Activated T-helper 9 cell treated with anti-CD3 and anti-CD28 coated beads, Interleukin-2, amount 50 U/mL, for 16 hours (primary cell): Measurements from ENCODE around the gene TMC6.
A peak's percentile ranks its signal among the peaks of the same experiment; 100 is the strongest.
"Not testable (repeated sequence)": the region's sequence is repeated elsewhere in the genome, so short reads cannot be mapped to it uniquely, and the experiment has no call there.

Experiments used
- DNase-seq: peaks from one replicate; pipeline ENCODE4 v3.0.0-alpha.2; 2020; ENCODE audit warnings: low read depth

Gene TMC6, protein sequence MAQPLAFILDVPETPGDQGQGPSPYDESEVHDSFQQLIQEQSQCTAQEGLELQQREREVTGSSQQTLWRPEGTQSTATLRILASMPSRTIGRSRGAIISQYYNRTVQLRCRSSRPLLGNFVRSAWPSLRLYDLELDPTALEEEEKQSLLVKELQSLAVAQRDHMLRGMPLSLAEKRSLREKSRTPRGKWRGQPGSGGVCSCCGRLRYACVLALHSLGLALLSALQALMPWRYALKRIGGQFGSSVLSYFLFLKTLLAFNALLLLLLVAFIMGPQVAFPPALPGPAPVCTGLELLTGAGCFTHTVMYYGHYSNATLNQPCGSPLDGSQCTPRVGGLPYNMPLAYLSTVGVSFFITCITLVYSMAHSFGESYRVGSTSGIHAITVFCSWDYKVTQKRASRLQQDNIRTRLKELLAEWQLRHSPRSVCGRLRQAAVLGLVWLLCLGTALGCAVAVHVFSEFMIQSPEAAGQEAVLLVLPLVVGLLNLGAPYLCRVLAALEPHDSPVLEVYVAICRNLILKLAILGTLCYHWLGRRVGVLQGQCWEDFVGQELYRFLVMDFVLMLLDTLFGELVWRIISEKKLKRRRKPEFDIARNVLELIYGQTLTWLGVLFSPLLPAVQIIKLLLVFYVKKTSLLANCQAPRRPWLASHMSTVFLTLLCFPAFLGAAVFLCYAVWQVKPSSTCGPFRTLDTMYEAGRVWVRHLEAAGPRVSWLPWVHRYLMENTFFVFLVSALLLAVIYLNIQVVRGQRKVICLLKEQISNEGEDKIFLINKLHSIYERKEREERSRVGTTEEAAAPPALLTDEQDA

DNA sequence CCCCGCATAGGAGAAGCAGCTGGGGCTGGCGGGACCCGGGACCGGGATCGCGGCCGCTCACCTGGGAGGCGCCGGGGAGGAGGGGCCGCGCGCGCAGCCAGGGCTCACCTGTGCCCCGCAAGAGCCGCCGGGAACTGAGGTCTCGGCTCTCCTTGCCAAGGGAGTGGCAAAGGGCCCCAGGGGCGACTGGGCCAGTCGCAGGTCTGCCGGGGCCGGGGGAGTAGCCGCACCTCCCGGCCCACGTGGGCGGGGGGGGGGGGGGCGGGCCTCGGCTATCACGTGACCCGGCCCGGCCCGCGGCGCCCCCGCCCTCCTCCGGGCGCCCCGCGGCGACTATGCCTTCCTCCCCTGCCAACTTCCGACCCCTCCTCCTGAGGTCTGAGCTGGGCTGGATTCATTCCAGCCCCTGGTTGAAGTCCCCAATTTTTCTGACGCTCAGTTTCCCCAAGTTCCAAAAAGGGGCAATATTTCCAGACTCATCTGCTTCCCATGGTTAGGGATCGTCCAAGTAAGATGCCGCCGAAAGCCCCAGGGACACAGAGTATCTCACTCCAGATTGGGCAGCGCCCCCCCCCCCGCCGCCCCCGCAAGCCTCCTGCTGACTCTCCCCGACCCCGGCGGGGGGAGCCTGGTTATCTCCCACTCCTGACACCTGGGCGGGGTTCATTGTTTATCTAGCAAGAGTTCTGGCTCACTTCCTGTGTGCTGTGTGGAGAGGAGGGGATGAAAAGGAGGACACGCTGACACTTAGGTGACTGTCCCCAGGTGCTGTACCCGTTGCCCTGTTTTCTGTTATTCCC, at the start of gene TMC6:
TMC6 (minus strand) TSS at position 205 of the 800 bp plus-strand sequence. CDS start 1,923 bp downstream, outside the sequence.
- peak; percentile 55 for DNase-seq

DNA sequence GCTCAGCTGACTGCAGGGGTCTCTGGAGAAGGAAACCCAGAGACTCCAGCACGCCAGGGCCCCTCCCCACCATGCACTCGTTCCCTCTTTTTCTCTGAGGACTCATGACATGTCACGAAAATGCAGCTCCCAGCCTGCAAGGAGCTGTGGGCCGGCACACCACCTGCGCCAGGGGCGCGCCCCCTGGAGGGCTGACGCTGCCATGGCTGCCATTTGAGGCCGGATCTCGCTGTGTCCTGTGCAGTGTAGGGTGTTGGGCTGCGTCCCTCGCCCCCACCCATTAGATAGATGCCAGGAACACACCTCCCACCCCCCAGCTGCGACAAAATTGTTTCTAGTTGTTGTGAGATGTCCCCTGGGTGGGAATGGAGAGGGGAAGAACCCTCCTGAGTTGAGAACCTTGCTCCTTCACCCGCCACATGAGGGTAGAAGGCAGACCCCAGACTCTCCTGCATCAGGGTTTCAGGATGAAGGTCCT, 48.0 kb upstream of the TMC6 start:
- DNase-seq = peak; percentile 67

DNA sequence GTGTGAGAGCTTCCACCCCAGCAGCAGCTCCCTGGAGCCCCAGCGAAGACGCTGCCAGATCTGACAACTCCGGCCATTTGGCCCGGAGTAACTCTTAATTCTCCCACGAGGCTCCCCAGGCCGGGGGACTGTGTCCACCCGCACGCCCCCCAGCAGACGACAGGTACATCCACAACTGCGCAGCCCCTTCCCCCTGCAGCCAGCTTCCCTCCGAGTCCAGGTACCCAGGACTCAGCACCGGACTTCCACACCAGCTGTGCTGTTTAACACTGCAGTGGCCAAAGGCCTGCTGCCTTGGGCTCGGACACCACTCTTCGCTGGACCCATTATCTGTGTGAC, 47.1 kb upstream of the TMC6 start:
- no peak for DNase-seq

DNA sequence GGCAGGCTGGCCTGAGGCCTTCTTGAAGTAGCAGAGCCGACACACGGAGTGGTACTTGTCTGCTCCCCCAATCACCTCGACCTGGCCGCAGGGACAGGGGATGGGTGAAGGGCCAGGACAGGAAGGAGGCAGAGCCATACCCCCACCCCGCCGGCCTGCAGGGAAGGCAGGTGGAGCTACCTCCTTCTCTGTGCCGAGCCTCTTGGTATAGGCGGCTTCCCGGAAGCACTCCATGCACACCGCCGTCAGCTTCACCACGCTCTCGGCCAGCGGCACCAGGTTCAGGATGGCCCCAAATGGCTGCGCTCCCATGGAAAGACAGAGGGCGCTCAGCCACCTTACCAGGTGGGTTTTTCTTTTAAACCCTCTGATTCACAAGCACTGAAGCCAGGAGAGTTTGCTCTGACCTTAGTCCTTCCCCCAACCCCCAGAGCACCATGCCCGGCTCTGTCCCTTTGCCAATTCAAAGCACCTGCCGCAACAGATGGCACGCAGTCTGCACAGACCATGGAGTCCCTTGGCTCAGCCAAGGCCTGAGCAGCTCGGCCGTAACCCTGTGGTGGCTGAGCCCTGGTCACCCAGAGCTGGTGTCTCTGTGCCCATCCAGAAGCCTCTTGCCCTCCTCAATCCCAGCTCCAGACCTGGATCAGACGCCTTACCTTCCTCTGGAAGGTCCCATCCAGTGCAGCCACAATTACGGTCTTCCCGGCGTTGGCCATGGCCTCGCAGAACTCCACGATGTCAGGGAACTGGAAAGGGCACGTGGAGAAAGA, 46.5 kb upstream of the TMC6 start:
- no peak for DNase-seq

DNA sequence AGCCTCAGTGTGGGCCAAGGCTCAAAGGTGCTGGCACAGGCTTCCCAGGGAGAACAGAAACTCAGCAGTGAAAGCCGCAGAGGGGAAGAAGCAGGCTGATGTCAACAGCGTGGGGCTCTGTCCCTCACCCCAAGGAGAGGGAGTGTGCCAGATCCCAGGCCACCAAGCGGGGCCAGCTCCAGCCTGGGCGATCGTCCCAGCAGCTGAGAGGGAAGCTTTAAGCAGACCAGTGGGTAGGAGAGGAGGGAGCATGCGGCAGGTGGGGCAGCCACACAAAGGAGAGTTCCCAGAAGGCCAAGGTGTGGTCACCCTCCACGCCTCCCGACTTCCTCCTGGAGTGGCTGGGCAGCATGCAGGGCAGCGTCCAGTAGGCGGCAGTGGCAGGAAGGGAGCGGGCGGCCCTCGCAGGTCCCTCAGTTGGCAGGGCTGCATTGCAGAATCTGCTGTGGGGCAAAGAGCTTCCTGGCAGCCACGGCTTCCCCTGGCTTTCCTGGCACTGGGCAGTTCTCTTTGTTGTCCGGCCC, 45.9 kb upstream of the TMC6 start:
- no peak for DNase-seq

DNA sequence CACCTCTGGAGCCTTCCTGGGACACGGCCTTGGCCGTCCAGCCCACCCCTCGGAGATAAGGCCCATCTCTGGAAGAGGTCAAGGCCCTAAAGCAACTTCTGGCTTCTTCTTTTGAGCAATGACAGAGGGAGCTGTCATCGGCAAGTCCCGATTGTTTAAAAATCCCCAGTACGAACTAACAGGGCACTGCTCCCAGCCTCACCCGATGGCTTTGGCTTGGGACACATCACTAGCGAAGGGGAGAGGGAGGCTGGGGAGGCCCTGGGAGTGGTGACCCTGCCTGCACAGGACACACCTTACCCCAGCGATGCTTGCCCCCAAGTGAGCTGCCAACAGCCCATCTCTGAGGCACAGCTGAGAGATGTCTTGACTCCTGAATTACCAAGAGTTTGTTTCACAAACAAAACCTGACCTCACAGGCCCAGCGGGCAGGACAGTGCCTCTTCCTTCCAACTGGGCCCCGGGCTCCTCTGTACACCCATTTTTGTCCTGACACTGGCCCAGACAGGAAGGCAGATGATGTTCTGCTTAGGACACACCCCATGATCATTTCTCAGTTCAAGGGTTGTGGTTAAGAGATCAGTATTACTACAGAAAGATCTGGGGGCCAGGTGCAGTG, 44.7 kb upstream of the TMC6 start:
- no peak for DNase-seq

DNA sequence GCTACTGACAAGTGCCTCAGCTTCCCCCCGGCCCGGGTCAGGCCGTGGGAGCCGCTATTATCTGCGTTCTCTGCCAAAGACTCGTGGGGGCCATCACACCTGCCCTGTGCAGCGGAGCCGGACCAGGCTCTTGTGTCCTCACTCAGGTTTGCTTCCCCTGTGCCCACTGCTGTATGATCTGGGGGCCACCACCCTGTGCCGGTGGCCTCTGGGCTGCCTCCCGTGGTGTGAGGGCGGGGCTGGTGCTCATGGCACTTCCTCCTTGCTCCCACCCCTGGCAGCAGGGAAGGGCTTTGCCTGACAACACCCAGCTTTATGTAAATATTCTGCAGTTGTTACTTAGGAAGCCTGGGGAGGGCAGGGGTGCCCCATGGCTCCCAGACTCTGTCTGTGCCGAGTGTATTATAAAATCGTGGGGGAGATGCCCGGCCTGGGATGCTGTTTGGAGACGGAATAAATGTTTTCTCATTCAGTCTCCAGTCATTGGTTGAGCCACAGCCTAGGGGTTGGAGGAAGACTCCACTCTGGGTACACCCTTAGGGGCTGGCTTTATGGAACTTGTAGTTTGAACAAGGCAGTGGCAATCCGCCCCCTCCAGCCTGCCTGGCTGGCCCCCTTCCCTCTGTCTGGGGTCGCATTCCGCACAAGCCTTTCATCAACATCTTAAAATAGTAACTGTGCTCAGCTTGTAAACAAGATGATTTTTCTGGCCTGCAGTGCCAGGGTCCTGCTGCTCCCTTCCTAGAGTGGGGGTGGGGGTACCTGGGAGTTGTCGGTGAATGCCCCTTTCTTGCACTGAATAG, 43.9 kb upstream of the TMC6 start:
- DNase-seq = no peak

DNA sequence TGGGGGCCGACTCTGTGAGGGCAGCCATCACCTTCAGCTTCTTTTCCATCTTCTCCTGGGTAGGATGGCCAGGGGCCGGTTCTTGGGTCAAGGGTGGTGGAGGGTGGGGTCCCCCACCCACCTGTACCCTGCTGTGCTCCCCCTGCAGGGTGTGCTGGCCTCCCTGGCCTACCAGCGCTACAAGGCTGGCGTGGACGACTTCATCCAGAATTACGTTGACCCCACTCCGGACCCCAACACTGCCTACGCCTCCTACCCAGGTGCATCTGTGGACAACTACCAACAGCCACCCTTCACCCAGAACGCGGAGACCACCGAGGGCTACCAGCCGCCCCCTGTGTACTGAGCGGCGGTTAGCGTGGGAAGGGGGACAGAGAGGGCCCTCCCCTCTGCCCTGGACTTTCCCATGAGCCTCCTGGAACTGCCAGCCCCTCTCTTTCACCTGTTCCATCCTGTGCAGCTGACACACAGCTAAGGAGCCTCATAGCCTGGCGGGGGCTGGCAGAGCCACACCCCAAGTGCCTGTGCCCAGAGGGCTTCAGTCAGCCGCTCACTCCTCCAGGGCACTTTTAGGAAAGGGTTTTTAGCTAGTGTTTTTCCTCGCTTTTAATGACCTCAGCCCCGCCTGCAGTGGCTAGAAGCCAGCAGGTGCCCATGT, 43.2 kb upstream of the TMC6 start:
- not testable (repeated sequence) for DNase-seq

DNA sequence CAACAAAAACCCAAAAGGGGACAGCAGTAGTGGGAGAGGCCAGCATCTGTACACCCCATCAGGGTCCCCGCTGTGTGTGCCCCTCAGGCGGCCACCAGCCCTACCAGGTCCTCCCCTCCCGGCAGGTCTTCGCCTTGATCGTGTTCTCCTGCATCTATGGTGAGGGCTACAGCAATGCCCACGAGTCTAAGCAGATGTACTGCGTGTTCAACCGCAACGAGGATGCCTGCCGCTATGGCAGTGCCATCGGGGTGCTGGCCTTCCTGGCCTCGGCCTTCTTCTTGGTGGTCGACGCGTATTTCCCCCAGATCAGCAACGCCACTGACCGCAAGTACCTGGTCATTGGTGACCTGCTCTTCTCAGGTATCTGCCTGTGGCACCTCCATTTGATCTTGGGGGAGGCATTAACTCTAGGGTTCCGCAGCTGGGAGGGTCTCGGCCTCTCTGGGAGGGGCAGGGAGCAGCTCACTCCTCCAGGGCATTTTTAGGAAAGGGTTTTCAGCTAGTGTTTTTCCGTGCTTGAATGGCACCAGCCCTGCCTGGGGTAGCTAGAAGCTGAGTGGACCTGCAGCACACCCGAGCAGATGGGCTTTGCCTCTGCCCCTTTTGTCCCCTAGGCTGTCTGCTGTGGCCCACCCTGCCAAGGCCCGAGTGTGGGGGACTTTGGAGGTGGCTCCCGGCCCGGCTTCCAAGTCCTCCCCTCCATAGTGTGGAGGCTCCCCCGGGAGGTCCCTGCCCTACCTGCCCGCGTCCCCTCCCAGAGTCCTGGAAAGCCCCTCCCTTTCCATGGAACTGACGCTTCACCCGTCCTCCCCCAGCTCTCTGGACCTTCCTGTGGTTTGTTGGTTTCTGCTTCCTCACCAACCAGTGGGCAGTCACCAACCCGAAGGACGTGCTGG, 42.4 kb upstream of the TMC6 start:
- no peak for DNase-seq

DNA sequence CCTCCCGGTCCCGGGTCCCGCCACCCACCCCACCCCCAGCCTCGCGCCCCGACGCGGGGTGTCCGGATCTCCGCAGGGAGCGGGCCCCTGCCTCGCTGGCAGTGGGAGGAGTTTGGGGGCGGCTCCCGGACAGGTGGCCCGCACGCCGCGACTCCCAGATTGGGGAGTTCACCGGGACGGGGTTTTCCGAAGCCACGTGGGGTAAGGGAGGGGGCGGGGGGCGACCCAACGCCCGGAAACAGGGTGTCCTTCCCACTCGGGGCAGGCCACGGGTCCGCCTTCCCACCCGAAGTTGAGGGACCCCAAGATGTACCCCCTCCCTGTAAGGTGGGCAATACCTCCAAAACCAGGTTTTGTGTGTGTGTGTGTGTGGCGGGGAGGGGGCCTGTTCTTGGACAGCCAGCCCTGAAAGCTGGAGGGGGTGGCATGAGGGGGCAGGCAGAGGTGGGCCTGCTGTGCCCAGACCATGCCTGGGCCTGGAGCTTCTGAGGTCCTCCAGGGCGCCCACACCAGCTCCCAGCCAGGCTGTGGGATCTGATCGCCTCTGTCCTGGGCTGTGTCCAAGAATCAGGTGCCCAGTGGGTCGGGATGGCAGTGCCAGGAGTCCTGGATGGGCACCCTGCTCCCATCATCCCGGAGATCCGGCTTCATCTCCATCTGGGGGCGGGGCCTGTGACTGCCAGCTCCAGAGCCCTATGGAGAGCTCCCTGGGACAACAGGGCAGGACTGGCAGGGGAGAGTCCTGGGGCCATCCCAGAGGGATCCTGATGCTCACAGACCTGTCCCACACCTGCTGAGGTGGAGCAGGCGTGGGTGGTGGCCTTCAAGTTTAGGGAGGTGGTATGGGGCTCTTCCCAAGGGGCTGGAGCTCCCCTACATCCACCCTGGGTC, 40.6 kb upstream of the TMC6 start:
- peak; percentile 60 for DNase-seq

DNA sequence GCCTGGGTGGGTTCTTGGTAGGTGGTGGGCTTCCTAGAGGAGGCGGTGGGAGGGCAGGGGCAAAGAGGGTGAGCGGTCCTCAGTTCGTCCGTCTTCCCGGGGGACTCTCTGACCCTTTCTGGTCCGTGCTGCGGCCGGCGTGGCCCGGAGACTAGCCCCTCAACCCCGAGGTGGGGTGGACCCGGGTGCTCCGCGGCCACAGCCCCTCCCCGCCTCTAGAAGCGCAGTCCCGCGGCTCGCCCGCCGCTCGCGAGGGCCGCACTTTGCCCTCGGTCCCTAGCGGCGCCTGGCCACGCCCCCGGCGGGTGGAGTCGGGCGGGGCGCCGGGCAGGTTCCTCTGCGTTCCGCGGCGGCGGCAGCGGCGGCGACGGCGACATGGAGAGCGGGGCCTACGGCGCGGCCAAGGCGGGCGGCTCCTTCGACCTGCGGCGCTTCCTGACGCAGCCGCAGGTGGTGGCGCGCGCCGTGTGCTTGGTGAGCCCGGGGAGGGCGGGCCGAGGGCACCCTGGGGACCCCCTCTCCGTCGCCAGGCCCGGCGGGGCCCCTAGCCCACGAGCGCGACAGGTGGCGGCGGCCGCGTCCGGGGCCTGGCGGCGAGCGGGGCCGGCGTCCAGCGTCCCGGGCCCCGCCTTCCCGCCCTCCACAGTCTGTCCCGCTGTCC, 39.8 kb upstream of the TMC6 start, which contains the start of gene SYNGR2:
SYNGR2 (plus strand) TSS at position 340 of the 661 bp plus-strand sequence; CDS start at position 376, 36 bp downstream.
- DNase-seq = peak; percentile 81

DNA sequence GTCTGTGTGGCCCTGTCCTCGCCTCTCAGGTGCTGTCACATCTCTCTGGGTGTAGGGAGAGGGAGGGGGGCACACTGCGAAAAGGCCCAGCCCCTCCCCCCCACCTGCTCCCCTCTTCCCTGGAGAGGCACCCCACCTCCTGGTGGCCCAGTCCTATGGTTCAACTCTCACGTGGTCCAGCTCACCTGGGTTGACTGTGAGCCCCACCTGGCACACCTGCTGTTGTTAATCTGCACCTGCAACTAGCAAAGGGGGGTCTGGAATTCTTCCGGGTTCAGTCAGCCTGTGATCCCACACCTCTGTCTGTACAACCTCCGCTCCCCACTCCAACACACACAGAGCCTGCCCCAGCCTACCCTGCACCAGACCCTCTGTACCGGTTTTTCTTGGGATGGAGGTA, 37.9 kb upstream of the TMC6 start:
- DNase-seq = no peak

DNA sequence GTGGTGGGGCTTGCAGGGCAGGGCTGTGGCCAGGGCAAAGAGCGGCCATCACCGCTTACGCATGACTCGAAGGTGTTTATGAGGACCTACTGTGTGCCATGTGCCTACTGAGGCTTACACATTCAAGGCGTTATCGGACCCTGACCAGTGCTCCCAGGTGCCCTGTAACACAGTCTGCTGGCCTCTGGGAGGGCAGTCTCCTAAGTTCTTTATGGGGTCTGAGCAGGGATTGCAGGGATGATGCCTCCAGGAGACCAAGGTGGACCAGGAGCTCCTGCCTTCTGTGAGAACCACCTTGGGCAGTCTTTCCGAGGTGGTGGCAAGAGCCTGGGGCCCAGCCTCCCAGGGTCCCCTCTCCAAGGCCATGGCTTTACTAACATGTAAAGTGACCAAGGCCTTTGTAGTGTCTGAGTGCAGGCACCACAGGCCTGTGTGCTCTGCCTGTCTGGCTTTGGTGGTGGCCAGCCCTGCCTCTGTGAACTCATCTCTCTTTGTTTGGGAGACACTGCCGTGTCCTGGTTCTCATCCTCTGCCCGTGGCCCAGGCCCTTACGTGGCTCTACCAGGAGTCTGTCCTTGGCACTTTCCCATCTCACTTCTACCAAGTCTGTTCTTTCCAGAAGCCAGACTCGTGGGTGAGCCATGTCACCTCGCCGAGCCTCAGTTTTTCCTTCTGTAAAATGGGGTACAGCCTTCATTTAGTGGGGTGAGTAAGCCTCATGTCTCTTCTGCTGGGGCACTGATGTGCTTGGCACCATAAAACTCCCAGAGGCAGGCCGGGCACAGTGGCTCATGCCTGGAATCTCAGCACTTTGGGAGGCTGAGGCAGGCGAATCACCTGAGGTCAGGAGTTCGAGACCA, 36.4 kb upstream of the TMC6 start:
- DNase-seq = no peak

DNA sequence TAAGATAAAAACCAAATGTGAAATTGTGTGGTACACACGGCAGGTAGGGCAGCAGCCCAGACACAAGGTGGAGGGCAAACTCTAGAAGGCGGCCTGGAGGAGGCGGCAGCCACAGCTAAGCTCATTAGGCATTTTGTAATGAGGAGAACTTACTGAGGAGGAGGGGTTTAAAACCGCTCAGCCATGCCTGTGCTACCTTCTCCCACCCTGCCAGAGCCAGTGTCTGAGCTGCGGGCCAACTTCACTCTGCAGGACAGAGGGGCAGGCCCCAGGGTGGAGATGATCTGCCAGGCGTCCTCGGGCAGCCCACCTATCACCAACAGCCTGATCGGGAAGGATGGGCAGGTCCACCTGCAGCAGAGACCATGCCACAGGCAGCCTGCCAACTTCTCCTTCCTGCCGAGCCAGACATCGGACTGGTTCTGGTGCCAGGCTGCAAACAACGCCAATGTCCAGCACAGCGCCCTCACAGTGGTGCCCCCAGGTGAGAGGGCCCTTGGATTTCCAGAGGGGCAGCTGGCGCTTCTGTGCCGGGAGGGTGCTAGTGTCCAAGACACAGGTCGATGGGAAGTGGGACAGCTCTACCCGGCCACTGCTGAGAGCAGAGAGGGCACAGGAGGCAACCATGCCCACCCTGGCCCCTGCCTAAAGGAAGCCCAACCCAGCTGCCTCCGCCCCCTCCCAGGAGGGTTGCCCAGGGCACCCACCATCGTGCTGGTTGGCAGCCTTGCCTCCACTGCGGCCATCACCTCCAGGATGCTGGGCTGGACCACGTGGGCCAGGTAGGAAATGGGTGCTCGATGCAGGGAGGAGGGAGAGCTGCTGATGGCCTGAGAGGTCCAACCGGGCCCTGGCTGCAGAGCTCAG, 35.6 kb upstream of the TMC6 start:
- no peak for DNase-seq
